Hepatocyte (in vitro differentiated cells): Measurements from ENCODE around the gene TMEM123.

Source experiments
- CTCF ChIP-seq: fragments of 200-600 bp; sonication (generic); IDR thresholded peaks from 2 replicates; pipeline ENCODE4 v1.5.1; 2016; ENCODE audit warnings: antibody characterized with exemption, mild to moderate bottlenecking; ENCODE audit not compliant: poor library complexity
- EZH2 ChIP-seq: fragments of 200-600 bp; sonication (generic); IDR thresholded peaks from 2 replicates; pipeline ENCODE4 v1.6.1; 2016; ENCODE audit warnings: antibody characterized with exemption, mild to moderate bottlenecking, borderline replicate concordance
- EZH2phosphoT487 ChIP-seq: fragments of 200-600 bp; sonication (generic); IDR thresholded peaks from one replicate; pipeline ENCODE4 v1.6.1; 2018; ENCODE audit warnings: antibody characterized with exemption, mild to moderate bottlenecking, low read depth, moderate library complexity; ENCODE audit not compliant: unreplicated experiment, severe bottlenecking

- TF ChIP-seq EZH2phosphoT487 (no peak), EZH2 (no peak), CTCF (no peak)
Observed at GRCh38 chr11:102410382-102410784, 42.2 kb downstream of the TMEM123 start.
